Cardiac fibroblast (primary cell): ENCODE measurements around the gene MED9.
A peak's percentile ranks its signal among the peaks of the same experiment; 100 is the strongest.
"Not testable (repeated sequence)": the region's sequence is repeated elsewhere in the genome, so short reads cannot be mapped to it uniquely, and the experiment has no call there.

Experiments
- DNase-seq, 2 donors: peaks; one replicate each; pipeline versions ENCODE4 v3.0.0 to v3.0.0-alpha.2; 2010; ENCODE audit warnings: low read depth in 2 of 2
- H3K4me3 ChIP-seq, 2 donors: replicated peaks in 1 of 2; 1 replicate in 1 of 2; 2 replicates in 1 of 2; pipeline ENCODE4 v1.5.1; 2011; ENCODE audit warnings: low read depth in 2 of 2, low read length in 2 of 2, mild to moderate bottlenecking in 2 of 2, moderate library complexity in 1 of 2
- TF ChIP-seq, protein P1 (sequence below): IDR thresholded peaks from one replicate; pipeline ENCODE4 v1.5.1; 2011; ENCODE audit warnings: low read depth, mild to moderate bottlenecking, low read length, inconsistent platforms

Gene MED9

DNA sequence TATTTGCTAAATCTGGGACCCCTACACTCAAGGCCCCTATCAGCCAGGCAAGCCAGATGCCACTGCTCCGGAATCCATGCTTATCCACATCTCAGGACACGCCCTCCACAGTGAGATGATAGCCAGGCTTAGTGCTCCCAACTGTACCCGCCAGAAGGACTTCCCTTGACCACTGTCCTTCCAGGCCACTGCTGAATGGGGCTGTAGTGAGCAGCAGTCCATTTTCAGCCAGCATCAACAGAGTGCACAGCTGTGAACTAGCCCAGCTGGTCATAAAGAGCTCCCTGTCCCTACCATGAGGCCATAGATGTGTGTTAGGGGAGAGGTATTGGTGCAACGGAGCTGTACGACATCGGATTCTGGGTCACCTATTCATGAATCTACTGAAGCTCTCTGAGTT lies 13.0 kb upstream of the MED9 start:
- TF ChIP-seq, protein P1, sequence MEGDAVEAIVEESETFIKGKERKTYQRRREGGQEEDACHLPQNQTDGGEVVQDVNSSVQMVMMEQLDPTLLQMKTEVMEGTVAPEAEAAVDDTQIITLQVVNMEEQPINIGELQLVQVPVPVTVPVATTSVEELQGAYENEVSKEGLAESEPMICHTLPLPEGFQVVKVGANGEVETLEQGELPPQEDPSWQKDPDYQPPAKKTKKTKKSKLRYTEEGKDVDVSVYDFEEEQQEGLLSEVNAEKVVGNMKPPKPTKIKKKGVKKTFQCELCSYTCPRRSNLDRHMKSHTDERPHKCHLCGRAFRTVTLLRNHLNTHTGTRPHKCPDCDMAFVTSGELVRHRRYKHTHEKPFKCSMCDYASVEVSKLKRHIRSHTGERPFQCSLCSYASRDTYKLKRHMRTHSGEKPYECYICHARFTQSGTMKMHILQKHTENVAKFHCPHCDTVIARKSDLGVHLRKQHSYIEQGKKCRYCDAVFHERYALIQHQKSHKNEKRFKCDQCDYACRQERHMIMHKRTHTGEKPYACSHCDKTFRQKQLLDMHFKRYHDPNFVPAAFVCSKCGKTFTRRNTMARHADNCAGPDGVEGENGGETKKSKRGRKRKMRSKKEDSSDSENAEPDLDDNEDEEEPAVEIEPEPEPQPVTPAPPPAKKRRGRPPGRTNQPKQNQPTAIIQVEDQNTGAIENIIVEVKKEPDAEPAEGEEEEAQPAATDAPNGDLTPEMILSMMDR = no peak
- no peak overlapping the region for H3K4me3 ChIP-seq
- DNase-seq = no peak

DNA sequence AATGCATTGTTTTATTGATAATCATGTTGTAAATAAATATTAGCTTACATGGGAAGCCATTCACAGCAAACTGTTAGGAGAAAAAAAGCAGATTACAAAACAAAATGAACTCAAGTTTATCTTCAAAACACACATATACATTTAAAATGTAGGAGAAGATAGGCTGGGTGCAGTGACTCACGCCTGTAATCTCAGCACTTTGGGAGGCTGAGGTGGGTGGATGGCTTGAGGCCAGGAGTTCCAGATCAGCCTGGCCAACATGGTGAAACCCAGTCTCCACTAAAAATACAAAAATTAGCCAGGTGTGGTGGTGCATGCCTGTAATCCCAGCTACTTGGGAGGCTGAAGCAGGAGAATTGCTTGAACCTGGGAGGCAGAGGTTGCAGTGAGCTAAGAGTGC lies 10.9 kb upstream of the MED9 start:
- peak in 1 of 2 donors; percentile 6 for DNase-seq
- not testable (repeated sequence) for H3K4me3 ChIP-seq

DNA sequence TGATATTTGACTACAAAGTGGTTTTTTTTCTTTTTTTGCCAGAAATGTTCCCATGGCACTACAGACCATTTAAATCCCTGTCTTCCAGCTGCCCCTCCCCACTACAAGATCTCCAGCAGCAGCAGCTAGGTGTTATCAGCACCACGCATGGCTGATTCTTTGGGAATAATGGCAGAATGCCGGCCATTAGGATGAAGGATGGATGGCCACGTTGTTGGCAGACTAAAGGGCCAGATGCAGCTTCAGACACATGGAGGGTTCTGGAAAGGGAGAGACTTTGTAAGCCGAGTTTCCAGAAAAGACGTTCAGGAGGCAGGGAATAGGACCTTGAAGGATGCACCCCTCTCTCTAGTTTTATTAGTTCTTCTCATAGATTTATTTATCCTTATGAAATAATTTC lies 10.3 kb upstream of the MED9 start:
- H3K4me3 ChIP-seq = no peak overlapping the region
- no peak for DNase-seq
- TF ChIP-seq, protein P1 = no peak

DNA sequence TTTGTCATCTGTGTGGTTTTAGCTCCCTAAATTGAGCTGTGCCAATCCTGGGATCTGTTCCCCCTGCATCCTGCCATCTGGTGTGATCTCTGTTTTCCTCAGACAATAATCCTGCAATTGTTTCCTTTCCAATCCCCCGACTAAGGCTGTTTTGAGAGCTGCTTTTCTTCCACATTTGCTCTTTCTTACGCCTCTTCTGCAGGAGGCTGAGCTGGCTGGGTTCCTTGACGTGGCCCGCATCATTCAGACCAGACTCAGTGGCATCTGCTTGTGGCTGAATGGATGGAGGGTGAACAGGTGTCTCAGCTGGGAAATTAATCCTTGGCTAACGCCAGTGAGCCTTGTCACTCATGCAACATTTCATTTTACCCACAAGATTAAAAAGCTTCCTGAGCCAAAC lies 9.8 kb upstream of the MED9 start:
- H3K4me3 ChIP-seq = no peak overlapping the region
- DNase-seq = no peak
- TF ChIP-seq, protein P1 = no peak

DNA sequence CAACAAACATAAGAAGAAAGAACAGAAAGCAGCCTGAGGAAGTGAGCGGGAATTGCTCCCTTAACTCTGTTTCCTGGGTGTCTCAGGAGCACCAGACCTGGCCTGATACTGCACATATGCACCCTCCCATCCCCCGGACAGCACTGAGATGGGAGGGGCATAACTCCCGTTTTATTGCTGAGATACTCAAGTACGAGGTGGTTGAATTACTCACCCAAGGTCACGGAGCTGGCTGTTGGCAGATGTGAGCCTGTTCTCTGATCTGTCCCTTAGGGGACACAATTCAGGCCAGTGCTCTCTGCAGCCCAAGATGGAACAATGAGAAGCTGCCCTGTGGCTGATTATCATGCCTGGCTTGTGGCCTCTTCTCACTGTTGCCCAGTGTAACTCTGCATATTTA lies 9.1 kb upstream of the MED9 start:
- peak; percentile 7 to 24 for DNase-seq

GRCh38 chr17:17468217-17469010 lies 8.4 kb upstream of the MED9 start:
- no peak overlapping the region for H3K4me3 ChIP-seq
- no peak for DNase-seq
- TF ChIP-seq, protein P1 = no peak

More for the DNA sequence above, 9.1 kb upstream of the MED9 start:
- TF ChIP-seq, protein P1 = no peak
- no peak overlapping the region for H3K4me3 ChIP-seq

- TF ChIP-seq, protein P1 = no peak
- no peak for DNase-seq
- no peak overlapping the region for H3K4me3 ChIP-seq
These were observed 7.4 kb upstream of the MED9 start for GRCh38 chr17:17469358-17469757.
